ENCODE data around the gene HOXD9.

DNA sequence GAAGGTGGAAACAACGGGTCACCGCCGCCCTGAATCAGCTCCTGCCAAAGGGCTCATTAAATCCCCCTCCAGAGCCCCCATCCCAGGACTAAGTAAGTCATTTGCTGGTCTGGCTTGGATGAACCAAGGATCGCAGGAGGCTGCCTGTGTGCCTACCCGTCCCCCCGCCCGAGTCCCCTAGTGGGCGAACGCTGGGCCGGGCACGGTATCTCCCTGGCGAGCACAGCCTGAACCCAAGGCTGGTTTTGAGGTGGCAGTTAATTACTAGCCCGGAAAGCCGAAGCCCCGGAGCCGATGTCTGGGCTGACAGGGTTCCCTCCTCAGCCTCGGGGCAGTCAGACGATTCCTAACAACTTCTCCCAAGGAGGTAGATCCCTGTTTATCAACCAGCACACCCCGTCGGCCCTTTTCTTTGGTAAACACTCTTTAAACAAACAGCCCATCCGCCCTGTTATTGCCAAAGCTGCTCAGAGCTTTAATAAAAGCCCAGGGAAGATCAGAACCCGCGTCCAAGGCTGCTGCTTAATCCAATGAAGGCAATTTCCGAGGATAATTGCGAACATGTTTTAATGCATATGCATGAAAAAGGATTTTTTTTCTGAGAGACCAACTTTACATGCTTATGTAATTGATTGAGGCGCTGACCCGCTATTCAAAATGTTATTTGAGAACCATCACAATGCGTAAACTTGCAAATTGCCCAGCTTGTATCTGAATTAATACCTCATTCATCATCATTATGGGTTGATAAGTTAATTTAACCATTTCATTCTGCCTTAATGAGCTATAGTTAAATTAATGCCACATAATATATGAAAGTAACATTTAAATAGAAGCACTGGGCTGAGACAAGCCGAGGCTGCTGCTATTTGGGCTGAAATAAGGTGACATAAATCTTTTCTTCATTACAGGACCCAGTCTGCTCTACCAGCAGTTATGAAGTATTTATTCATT is 49.3 kb upstream of the HOXD9 start:
- TF ChIP-seq, protein P1, sequence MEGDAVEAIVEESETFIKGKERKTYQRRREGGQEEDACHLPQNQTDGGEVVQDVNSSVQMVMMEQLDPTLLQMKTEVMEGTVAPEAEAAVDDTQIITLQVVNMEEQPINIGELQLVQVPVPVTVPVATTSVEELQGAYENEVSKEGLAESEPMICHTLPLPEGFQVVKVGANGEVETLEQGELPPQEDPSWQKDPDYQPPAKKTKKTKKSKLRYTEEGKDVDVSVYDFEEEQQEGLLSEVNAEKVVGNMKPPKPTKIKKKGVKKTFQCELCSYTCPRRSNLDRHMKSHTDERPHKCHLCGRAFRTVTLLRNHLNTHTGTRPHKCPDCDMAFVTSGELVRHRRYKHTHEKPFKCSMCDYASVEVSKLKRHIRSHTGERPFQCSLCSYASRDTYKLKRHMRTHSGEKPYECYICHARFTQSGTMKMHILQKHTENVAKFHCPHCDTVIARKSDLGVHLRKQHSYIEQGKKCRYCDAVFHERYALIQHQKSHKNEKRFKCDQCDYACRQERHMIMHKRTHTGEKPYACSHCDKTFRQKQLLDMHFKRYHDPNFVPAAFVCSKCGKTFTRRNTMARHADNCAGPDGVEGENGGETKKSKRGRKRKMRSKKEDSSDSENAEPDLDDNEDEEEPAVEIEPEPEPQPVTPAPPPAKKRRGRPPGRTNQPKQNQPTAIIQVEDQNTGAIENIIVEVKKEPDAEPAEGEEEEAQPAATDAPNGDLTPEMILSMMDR (IDR thresholded peaks at IDR 0.05): no peak
- TF ChIP-seq POLR2A (IDR thresholded peaks at IDR 0.05): no peak
